Measurements from ENCODE around the gene SF3B6.

- no peak for TF ChIP-seq CREB1 (CRISPR knock-in tag; IDR thresholded peaks at IDR 0.05)
- no peak for TF ChIP-seq SMAD3 (CRISPR knock-in tag; IDR thresholded peaks at IDR 0.05; ENCODE audit: borderline replicate concordance)
Measured at GRCh38 chr2:24065341-24065740, 10.8 kb downstream of the SF3B6 start.

Measured in WTC11 (cell line).